DOHH2 (cell line): ENCODE data around the gene MKKS.

ENCODE experiments used
- CTCF ChIP-seq: fragments of 200-600 bp; sonication (generic); IDR thresholded peaks from one replicate; pipeline ENCODE4 v1.5.1; 2014; ENCODE audit warnings: antibody characterized with exemption, mild to moderate bottlenecking, low read depth, low read length; ENCODE audit not compliant: poor library complexity, severe bottlenecking
- EZH2phosphoT487 ChIP-seq: fragments of 200-600 bp; sonication (generic); IDR thresholded peaks from 2 replicates; pipeline ENCODE4 v1.6.1; 2017; ENCODE audit warnings: borderline replicate concordance, mild to moderate bottlenecking, antibody characterized with exemption, low read length, moderate library complexity, mixed read lengths

GRCh38 chr20:10357061-10357708 is 76.8 kb downstream of the MKKS start:
- TF ChIP-seq CTCF, result no peak
- TF ChIP-seq EZH2phosphoT487, result no peak
